Upper lobe of right lung (tissue), 1 donor: ENCODE data around the gene C3orf22. TPM values are rescaled to one million over a fixed set of nuclear protein-coding genes. Genes with fewer than 3 reads are reported as not detected.
A peak's percentile ranks its signal among the peaks of the same experiment; 100 is the strongest.

Source experiments
- ATAC-seq: fragments of 200-7000 bp; cut with Tn5 transposase; one replicate; pipeline ENCODE4 v1.9.1; 2020; ENCODE audit warnings: mild to moderate bottlenecking, moderate library complexity
- DNase-seq: peaks from one replicate; pipeline ENCODE4 v3.0.0-alpha.2; 2020
- H3K27ac ChIP-seq: fragments of 200-600 bp; one replicate; pipeline ENCODE4 v1.8.0; 2022
- H3K27me3 ChIP-seq: fragments of 200-600 bp; one replicate; pipeline ENCODE4 v1.8.0; 2022; ENCODE audit warnings: mild to moderate bottlenecking
- H3K36me3 ChIP-seq: fragments of 200-600 bp; one replicate; pipeline ENCODE4 v1.8.0; 2022
- H3K4me1 ChIP-seq: fragments of 200-600 bp; one replicate; pipeline ENCODE4 v1.8.0; 2022
- H3K4me3 ChIP-seq: fragments of 200-600 bp; one replicate; pipeline ENCODE4 v1.8.0; 2022; ENCODE audit warnings: mild to moderate bottlenecking
- H3K9me3 ChIP-seq: fragments of 200-600 bp; one replicate; pipeline ENCODE4 v1.8.0; 2022
- intact Hi-C: fragments of 100-400 bp; cut with DNase I; formaldehyde crosslinking; loops from one replicate; pipeline ENCODE4 v1.11.0; 2022
- total RNA-seq: library from RNA; stranded (reverse); fragmentation: NEBNext Ultra II Directional; extraction: Animal tissue kit (Norgen Biotek cat#: 25700); gene quantifications from one replicate; pipeline ENCODE4 v1.2.1, GENCODE V29; 2021
- TF ChIP-seq, protein P1 (sequence below): fragments of 200-600 bp; IDR thresholded peaks from one replicate; pipeline ENCODE4 v1.8.0; 2022; ENCODE audit warnings: antibody characterized with exemption
- donor health status: DM: no; HTN: yes; CAD: no; lungs with severe emphysema.

The C3orf22 gene
- total RNA-seq, 1 donor from 2014 or later: not detected

DNA sequence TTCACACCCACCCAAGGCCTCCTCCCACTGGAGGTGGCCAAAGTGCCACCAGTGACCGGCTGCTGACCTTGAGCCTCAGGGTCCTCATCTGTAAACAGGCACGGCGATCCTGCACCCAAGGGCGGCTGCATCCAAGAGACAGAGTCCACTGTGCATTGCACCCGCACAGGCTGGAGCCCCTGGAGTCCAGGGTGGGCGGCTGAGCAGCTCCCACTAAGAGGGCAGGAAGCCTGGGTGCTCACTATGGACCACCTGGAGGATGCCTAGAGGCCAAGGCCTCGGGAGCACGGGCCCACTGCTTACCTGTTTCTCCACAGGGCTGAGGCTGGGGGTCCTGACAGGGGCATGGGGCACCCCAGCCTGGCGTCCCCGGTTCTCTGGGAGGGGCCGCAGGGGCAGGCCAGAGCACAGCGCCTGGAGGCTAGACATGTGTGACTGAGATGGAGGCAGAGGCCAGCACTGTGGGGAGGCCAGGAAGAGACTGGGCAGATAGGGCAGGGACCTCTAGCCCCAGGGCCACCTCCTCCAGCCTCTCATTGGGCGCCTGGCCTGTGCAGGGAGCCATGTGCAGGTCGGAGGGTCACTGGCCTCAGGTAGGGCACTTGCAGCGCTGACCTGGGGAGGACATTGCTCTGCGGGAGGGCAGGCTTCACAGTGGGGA is 41.3 kb downstream of the C3orf22 start, which contains the start of gene UROC1:
Gene UROC1 (minus strand): TSS at position 483 of the 661 bp plus-strand sequence. CDS start 54 bp downstream, at position 429.
- TF ChIP-seq, protein P1, sequence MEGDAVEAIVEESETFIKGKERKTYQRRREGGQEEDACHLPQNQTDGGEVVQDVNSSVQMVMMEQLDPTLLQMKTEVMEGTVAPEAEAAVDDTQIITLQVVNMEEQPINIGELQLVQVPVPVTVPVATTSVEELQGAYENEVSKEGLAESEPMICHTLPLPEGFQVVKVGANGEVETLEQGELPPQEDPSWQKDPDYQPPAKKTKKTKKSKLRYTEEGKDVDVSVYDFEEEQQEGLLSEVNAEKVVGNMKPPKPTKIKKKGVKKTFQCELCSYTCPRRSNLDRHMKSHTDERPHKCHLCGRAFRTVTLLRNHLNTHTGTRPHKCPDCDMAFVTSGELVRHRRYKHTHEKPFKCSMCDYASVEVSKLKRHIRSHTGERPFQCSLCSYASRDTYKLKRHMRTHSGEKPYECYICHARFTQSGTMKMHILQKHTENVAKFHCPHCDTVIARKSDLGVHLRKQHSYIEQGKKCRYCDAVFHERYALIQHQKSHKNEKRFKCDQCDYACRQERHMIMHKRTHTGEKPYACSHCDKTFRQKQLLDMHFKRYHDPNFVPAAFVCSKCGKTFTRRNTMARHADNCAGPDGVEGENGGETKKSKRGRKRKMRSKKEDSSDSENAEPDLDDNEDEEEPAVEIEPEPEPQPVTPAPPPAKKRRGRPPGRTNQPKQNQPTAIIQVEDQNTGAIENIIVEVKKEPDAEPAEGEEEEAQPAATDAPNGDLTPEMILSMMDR: no peak
- ATAC-seq (peak; percentile 4), DNase-seq (peak; percentile 31)
- Histone ChIP-seq H3K9me3 (no peaks in the 10 kb centered on the region), H3K36me3 (no peaks in the 10 kb centered on the region), H3K4me3 (no peak within 1 kb of the TSS), H3K27me3 (no peaks in the 10 kb centered on the region), H3K27ac (no peak within 1 kb of the TSS), H3K4me1 (no peaks in the 10 kb centered on the region)
- intact Hi-C loops: no loop called here

- Histone ChIP-seq H3K27ac (no peak overlapping the region), H3K27me3 (no peaks in the 10 kb centered on the region), H3K9me3 (no peaks in the 10 kb centered on the region), H3K4me1 (no peaks in the 10 kb centered on the region), H3K36me3 (no peaks in the 10 kb centered on the region), H3K4me3 (no peak overlapping the region)
- DNase-seq (no peak), ATAC-seq (no peak)
- intact Hi-C loops: no loop called here
- TF ChIP-seq, protein P1: no peak
Observed at GRCh38 chr3:126516936-126517290, 41.8 kb downstream of the C3orf22 start.

GRCh38 chr3:126516152-126516935 is 42.4 kb downstream of the C3orf22 start:
- DNase-seq: peak; percentile 33
- no peak overlapping the region for H3K4me3 ChIP-seq
- intact Hi-C loops: no loop called here

DNA sequence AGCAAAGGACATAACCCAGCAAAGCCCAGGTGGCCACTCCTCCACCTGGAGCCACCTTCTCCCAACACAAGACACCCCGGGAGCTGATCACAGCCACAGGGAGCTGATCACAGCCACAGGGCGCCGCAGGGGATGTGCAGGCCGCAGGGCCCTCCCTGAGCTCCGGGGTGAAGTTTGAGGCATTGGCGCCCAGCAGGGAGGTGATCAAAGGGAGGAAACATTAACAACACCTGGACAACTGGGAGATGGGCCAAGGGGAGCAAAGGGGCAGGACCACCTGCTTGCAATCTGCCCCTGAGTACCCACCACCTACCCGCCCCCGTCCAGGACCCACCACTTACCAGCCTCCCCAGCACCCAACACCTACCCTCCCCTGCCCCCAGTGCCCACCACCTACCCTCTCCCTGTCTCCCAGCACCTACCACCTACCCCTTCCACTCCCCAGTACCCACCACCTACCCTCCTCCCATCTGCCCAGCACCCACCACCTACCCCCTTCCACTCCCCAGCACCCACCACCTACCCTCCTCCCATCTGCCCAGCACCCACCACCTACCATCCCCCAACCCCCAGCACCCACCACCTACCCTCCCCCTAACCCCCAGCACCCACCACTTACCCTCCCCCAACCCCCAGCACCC is 43.5 kb downstream of the C3orf22 start:
- no peaks in the 10 kb centered on the region for H3K36me3 ChIP-seq
- intact Hi-C loops: no loop called here
- no peaks in the 10 kb centered on the region for H3K27me3 ChIP-seq
- H3K4me3 ChIP-seq: no peak overlapping the region
- DNase-seq (peak; percentile 44), ATAC-seq (no peak)
- H3K9me3 ChIP-seq: no peaks in the 10 kb centered on the region
- no peak overlapping the region for H3K27ac ChIP-seq
- TF ChIP-seq, protein P1: no peak
- no peaks in the 10 kb centered on the region for H3K4me1 ChIP-seq

More at GRCh38 chr3:126516152-126516935, 42.4 kb downstream of the C3orf22 start:
- no peaks in the 10 kb centered on the region for H3K27me3 ChIP-seq
- no peaks in the 10 kb centered on the region for H3K36me3 ChIP-seq
- TF ChIP-seq, protein P1: no peak
- H3K27ac ChIP-seq: no peak overlapping the region
- no peaks in the 10 kb centered on the region for H3K4me1 ChIP-seq
- no peak for ATAC-seq
- H3K9me3 ChIP-seq: no peaks in the 10 kb centered on the region

- peak; percentile 33 for DNase-seq
- ATAC-seq: no peak
- intact Hi-C loops: no loop called here
- Histone ChIP-seq H3K27ac (no peak overlapping the region), H3K4me3 (no peak overlapping the region), H3K9me3 (no peaks in the 10 kb centered on the region), H3K36me3 (no peaks in the 10 kb centered on the region), H3K4me1 (no peaks in the 10 kb centered on the region), H3K27me3 (no peaks in the 10 kb centered on the region)
- TF ChIP-seq, protein P1: no peak
Observed at GRCh38 chr3:126514161-126514560, 44.6 kb downstream of the C3orf22 start.
